T-helper 22 cell (primary cell): ENCODE measurements around the gene NEU1.

Source experiments
- DNase-seq: peaks from one replicate; pipeline ENCODE4 v3.0.0-alpha.2; 2020; ENCODE audit warnings: low read depth

NEU1 gene

DNA sequence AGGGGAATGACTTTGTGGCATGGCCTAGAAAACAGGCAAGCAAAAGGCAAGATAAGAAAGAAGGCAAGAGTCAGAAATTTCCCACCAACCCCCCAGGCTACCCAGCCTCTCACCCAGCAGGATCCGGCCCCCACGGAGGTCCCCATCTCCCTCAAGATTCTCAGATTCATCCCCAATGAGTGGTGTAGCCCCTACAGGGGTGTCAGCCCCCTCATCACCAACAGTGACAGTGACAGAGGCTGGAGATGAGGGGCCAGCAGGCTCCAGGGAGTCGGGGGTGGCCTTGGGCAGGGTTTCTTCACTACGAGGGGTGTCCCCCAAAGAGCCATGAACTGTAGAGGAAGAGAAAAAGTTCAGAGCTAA is 33.9 kb upstream of the NEU1 start:
- DNase-seq, result no peak

DNA sequence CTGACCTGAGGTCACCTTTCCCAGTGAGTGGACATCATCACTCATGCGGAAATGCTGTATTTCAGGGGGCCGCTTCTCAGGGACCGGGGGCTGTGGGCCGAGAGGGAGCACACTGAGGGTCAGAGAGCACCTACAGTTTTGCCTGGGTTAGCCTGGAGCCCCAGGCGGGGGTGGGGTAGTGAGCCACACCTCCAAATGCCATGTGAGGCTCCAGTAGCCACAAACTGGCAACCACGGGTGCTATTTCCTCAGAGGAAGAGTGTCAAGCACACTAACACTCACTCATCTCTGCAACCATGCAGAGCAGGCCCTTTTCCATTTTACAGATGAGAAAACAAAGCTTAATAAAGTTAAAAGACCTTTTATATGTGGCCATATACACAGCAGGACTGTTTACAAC is 30.2 kb upstream of the NEU1 start:
- DNase-seq, result no peak

DNA sequence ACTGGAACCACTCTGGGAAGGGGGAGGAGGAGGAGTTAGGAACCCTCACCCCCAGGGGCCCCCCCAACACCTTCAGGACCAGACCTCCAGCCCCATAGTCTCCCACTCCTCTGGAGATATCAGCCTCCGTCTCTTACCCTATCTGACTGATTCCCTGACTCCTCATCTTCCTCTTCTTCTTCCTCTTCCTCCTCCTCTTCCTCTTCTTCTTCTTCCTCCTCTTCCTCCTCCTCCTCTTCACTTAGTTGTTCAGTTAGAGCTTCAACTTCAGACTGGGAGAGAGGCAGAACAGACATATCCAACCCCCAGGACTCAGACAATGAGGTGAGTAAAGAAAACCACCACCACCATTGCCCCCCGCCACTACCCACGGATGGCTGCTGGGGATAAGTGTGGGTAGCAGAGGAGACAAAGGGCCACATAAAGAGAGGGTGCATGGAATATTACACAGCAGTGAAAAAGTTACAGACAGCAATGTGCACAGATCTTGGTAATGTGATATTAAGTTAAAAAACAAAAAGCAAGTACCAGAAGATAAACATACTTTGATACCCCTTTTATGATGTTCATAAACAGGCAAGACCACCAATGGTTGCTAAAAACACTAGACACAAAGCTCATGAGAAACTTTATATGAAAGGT is 26.8 kb upstream of the NEU1 start:
- no peak for DNase-seq

DNA sequence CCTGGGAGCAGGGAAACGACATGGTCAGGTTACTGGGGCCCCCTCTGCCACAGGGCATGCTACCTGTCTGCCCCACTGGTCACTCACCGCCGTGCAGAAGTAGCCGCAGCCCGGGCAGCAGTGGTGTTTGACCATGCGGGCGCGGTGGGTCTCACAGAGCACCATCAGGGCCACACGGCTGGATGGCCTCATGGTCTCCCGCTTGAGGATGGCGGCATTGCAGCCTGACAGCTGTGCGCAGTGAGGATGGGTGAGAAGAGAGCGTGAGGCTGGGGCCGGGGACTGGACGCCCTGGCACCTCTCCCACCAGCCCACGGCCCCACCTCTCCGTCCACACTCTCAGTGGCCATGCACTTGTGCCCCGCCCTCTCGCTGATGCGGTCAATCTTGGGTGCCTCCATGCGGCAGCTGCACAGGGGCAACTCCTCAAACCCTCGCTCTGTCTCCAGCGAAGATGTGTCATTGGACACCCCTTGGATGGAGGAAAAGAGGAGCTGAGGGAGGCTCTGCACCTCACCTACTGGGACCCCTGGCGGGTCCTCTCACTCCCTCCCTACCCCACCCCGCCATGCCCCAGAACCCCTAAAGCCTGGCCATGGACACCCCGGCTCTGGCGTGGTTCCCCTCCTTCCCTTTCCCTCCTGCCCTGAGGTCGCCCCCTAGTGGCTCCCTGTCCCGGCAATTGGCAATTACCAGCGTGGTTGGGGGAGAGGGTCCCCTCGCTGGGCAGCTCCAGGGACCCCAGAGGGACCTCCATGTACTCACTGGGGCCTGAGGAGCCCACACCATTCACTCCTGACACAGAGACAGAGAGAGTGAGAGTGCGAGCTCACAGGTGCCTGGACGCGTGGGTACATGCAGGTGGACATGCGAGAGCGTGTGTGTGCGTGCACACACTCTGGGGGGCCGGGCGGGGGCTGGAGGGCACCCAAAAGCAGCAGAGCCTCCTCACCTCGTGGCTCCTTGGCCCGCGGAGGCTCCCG is 25.9 kb upstream of the NEU1 start:
- DNase-seq, result no peak

DNA sequence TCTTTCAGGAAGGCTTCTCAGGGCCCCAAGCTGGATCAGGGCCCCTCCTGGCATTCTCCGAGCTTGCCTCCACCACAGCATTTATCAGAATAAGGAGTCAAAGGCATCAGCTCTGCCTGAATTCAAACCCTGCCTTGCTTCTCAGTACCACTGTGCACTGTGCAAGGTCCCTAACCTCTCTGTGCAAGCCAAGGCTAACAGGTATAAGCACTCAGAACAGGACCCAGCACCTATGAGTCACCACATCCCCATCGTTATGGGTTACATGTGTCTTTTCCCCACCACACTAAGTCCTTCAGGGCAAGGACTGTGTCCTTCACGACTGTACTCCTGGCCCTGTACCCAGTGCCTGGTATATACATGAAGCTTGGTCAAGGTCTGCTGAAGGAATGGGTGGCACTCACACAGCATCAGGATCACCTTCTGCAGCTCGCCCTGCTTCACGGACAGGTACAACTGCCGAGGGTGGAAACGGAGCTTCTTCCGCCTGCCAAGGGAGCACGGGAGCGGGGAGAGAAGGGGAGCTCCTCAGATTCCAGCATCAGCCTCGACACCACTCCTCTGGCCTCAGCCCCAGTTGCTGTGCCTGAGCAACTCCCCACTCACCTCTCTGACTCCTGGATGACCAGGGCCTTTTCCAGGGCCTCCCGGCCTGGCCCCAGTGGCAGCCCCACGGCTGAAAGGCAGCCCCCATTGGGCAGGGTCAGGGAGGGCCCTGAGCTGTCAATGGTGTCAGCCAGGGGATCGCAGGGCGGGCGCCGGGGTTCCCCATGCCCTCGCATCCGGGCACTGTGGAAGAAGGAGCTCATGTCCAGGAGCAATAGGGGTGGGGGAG is 24.8 kb upstream of the NEU1 start:
- no peak for DNase-seq

DNA sequence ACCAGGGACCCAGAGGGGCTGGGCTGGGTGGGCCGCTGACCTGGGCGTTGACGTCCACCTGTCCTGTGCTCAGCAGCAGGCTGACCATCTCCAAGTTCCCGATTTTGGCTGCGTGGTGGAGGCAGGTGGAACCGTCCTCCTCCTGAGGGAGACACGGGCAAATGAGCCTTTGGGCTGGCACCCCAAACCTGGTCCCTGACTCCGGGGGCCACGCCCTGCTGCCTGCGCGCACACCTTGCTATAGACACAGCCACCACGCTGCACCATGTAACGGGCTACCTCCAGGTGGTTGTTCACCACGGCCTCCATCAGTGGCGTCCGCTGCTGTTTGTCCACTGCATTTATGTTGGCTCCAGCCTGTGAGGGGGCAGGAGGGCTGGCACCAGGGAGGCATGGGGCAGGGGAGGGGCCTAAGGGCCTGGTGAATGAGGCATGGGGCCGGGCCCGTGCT is 23.9 kb upstream of the NEU1 start:
- no peak for DNase-seq

DNA sequence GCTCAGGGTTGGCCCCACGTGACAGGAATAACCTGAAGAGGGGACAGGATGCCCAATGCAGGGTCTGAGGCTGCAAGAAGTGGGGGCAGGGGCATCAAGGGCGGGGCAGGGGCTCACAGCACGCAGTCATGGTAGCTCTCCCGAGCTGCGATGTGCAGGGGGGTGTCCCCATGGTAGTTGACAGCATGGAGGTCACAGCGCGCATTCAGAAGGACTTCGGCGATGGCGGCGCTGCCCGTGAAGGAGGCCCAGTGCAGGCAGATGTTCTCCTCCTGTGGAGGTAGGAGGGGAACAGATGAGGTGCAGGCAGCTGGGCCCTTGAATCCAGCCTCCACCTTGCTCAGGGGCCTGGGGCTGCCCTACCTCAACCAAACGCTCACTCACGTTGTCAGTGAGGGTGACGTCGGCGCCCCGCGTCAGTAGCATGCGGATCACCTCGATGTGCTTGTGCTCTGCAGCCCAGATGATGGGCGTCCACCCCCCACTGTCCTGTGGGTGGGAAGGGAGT is 22.0 kb upstream of the NEU1 start:
- no peak for DNase-seq

DNA sequence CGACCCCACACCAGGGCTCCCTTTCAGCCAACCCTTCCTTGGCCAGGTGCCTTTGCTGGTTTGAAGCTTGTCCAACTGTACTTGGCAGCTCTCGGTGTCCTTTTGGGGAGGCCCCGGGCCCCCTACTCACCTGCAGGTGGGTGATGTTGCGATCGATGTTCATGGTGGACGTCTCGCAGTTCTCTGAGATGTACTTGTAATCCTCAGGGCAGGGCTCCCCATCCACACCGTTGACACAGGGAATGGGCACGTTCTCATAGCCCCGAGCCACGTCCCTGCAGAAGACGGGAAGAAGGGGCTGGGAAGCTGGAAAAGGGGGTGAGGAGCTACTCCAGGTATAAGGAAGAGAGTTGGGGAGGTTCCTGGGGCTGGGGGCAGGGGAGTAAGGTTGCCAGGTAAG is 21.1 kb upstream of the NEU1 start:
- no peak for DNase-seq

DNA sequence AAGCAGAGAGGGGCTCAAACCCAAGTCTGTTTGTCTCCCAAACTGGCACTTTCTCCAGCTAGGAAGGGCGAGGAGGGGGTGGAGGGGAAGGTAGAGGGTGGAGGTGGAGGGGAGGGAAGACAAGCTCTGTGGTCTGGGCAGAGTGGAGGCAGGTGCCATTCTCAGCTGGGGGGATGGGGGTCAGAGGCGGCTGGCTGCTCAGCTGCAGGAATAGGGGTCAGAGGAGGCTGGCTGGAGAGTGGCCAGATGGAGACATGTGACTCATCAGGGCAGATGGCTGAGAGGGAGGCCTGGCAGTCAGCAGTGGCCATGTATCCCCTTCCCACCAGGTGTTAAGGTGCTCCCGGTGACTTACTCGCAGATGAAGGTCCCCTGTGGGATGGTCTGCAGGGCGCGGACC is 19.7 kb upstream of the NEU1 start:
- no peak for DNase-seq

DNA sequence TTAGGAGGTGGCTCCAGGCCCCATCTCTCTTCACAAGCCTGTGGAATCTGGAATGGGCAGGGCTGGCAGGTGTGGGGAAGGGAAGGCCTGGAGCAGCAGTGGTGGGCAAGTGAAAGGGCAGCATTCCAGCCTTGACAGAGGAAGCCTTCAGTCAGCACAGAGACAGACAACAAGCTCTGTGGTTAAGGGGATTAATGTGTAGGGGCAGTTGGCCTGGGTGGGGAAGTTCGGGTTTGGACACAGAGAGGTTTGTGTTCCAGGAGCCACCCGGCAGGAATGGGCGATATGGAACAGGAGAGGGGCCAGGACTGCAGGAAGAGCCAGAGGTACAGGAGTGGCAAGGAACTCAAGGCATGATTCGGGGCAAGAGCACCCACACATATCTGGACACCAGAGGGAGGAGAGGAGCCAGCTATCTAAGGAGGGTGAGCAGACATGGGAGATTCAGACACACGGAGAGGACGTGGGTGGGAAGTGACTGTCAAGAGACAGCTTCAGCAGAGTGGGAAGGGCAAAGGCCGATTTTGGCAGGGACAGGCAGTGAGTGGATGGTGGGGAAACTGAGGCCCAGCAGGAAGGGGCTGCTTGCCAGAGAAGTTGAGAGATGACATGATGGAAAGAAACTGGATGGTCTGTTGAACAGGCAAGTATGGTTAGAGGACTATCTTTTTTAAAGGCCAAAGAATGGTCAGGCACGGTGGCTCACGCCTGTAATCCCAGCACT is 18.7 kb upstream of the NEU1 start:
- no peak for DNase-seq

DNA sequence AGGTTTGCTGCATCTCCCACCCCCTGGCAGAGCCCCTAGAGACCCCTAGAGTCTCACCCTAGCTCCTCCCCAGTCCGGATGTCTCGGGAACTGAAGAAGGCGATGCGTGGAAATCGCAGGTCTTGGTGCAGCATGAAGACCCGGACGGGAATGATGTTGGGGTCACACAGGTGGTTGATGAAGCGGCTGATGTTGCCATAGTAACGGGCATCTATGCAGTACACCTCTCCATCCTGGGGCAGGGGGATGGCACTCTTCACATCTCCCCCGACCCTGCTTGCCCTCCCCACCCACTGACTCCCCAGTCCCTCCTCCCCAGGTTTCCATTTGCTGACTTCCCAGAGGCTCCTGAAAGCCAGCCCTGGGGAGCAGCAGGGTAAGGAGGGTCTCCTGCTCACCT is 18.0 kb upstream of the NEU1 start:
- DNase-seq, result no peak

DNA sequence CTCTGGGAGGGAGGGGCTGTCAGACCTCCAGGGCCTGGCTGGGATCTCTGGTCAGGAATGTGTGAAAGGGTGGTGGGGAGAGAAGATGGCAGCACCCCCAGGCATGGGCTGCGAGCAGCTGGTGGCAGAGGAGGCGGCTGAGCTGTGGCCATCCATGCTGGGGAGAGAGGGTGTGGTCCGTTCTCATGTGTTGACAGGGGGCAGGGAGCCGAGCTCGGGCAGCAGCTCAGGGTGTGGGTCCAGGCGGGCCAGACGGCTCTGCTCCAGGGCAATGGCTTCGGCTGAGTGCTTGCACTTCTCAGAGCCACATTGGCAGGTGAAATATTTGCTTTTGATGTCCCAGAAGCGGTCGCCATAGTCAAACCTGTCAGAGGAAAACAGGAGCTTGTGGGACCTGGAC is 17.3 kb upstream of the NEU1 start:
- no peak for DNase-seq

DNA sequence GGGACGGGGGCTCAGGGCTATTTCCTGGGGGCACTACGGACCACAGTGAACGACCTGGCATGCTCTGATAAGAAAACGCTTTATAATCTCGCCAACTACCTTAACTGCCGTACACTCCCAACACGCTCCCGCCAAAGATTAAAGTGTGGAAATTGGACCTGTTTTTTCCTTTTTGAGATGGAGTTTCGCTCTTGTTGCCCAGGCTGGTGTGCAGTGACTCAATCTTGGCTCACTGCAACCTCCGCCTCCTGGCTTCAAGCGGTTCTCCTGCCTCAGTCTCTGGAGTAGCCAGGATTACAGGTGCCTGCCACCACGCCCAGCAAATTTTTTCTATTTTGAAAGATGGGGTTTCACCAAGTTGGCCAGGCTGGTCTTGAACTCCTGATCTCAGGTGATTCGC is 16.5 kb upstream of the NEU1 start:
- no peak for DNase-seq

DNA sequence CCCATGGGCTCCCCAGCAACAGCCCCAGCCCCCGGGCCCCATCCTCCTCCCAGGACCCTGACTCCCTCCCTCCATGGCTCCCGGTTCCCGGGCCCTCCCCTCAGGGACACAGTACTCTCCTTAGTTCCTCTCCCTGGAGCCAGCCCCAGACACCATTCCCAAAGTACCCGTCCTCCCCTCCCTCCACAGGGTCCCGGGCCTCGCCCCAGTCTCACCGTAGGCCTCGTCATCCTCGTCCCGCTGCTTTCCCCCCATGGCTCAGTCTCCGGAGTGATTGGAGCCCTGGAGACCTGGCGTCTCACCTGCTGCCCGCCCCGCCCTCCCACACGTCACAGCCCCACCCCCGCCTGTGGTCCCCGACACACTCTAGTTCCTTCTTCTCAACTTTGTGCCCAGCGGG is 16.1 kb upstream of the NEU1 start, which contains the start of gene SLC44A4:
Gene SLC44A4 (minus strand): TSS at position 272 of the 400 bp plus-strand sequence. CDS start 17 bp downstream, at position 255.
- no peak for DNase-seq

DNA sequence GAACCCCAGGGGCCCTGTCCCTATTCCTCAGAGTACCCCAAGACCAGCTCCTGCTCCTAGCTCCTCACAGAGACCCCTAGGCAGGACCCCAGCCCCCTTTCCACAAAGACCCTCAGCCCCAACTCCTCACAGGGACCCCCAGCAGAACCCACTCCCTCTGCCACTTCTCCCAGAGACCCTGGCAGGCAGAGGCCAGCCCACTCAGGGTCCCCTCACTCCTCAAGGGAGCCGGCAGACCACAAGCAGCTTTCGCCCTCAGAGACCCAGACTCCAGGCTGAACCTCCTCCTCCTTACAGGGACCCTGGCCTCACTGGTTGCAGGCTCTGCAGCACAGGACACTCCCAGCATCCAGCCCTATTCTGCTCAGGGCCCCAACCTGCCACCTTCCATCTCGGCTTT is 15.6 kb upstream of the NEU1 start:
- DNase-seq, result no peak

DNA sequence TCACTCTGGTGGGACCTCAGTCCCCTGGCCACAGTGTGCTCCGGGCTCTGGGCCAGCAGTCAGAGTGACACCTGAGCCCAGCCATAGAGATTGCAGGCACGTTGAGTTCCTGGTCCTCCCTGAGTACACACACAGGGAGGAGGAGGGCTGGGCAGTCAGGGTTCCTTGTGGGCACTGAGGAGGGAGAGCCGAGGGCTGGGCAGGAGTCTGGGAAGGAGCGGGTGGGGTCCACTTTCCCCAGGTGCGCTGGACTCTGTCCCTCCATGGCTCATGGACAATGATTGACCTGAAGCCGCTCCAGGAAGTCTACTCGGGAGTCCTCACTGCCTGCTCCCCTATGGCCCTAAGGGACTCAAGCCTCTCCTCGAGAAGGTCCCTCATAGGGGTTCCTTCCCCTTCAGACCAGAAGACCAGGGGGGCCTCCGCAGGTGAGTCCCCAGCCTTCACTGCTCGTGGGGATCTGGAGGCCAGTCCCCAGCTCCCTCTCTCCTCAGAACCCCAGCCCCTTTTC is 15.1 kb upstream of the NEU1 start:
- no peak for DNase-seq

DNA sequence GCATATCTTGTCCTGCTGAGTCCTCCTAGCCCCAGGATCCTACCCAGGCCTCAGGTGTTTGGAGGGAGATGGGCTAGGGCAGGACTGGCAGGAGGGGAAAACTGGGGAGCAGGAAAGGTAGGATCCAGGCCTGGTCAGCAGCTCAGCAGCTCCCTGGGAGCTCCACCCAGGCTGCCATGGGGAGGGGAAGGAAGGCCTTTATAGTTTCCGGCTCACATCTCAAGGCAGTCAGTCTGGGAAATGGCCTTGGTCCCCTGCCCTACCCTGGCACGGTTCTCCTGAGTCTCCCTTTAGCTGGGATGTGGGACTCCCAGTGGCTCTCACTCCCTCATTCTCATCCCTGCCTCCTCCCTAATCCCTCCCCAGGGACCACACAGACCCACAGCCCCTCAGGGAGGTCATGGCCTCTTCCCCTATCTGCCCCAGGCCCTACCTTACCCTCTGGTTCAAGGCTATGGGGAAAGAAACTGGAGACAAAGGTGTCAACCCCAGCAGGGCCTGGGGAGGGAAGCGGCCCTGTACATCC is 14.6 kb upstream of the NEU1 start:
- DNase-seq, result no peak

DNA sequence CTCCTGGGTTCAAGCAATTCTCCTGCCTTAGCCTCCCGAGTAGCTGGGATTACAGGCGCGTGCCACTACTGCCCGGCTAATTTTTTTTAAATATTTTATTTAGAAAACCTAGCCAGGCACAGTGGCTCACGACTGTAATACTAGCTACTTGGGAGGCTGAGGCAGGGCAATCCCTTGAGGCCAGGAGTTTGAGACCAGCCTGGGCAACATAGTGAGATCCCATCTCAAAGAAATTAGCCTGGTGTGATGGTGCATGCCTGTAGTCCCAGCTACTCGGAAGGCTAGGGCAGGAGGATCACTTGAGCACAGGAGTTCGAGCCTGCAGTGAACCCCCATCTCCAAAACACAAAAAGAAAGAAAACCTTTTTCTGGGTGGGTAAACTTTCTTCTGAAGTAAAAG is 13.7 kb upstream of the NEU1 start:
- no peak for DNase-seq

DNA sequence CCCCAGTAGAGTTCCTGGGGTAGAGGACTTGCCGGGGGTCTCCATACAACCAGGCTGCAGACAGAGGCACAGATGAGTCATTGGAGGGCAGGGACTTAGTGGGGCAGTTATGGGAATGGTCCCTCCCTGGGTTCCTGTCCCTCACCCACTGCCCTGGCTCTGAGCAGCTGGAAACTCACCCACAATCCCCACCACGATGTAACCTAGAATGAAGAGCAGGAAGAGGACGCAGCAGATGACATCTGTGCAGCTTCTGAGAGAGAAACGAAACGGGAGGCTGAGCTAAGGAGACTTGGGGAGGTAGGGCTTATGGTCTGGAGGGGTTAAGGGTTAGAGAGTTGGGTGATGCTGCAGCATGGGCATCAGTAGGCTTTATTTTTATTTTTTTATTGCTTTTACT is 13.3 kb upstream of the NEU1 start:
- no peak for DNase-seq

DNA sequence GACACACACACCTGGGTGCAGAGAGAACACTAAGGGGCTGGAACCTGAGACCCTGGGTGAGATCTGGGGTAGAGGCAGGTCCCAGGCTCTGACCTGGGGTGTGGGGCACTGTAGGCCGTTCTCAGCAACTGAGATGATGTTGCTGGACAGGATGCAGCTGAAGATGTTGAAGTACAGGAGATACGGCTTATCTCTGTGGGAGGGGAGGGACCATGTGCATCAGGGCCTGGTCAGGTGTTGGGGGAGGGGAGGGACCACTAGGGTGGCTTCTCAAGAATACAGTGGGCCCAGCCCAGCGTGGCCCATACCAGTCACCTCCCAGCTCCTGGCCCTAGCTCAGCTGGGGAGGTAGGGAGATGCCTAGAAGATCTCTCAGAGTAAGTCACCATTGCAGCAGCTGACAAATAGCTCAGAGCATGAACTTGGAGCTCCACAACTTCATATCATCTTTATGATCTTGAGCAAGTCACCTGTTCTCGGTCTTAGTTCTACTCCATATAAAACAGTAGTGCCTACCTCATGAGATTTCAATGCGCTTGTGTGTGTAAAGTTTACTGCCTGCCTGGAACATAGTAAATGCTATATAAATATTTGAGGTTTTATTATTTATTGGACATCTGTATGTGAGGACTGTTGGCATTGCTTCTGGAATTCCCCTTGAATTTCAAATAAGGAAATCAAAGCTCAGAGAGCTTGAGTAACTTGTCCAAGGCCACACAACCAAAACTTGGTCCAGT is 12.4 kb upstream of the NEU1 start:
- no peak for DNase-seq
